ENCODE data around the gene IBTK. TPM values are rescaled to one million over a fixed set of nuclear protein-coding genes. Genes with fewer than 3 reads are reported as not detected.

The IBTK gene
- total RNA-seq, 1 experiment from 2014 or later: 24.1 TPM

- POLR2A ChIA-PET: interaction anchor here (1.2 kb wide), 1 partner anchor 817 kb away, joined by 5 read pairs; the partner anchor contains the start of gene UBE3D
- ATAC-seq (no peak), DNase-seq (ENCODE audit: low spot score) (no peak)
- H3K4me1 Mint-ChIP-seq: peaks cover 32% of the 10 kb centered on the region
- peaks cover 11% of the 10 kb centered on the region for H3K36me3 Mint-ChIP-seq
- H3K9me3 Mint-ChIP-seq: 0 out of 2 replicates have a peak, but pooled peaks cover 2% of the 10 kb centered on the region
- H3K27ac Mint-ChIP-seq: peak overlapping the region; percentile 89
- TF ChIP-seq CREM (CRISPR knock-in tag; IDR thresholded peaks at IDR 0.05): peak; percentile 6; the same call in 1 of the 2 replicates
- no peak for TF ChIP-seq ZNF671 (CRISPR knock-in tag; IDR thresholded peaks at IDR 0.05)
- no peaks in the 10 kb centered on the region for H3K27me3 Mint-ChIP-seq (ENCODE audit: low read depth)
- CTCF ChIA-PET: interaction anchor here (0.7 to 1.4 kb wide), 2 partner anchors 115 to 817 kb away, joined by 3 to 6 read pairs; partner anchors contain the start of gene UBE3D
- H3K4me3 Mint-ChIP-seq: peak overlapping the region; percentile 96
These were observed 760 bp upstream of the IBTK start for GRCh38 chr6:82248273-82248735.

- Mint-ChIP-seq H3K4me3 (peak overlapping the region; percentile 96), H3K27me3 (ENCODE audit: low read depth) (no peaks in the 10 kb centered on the region), H3K36me3 (peaks cover 12% of the 10 kb centered on the region), H3K27ac (peak overlapping the region; percentile 96), H3K4me1 (peaks cover 32% of the 10 kb centered on the region), H3K9me3 (0 out of 2 replicates have a peak, but pooled peaks cover 4% of the 10 kb centered on the region)
- POLR2A ChIA-PET: interaction anchor here (1.2 kb wide), 1 partner anchor 819 kb away, joined by 5 read pairs; the partner anchor contains the start of gene UBE3D
- TF ChIP-seq, protein P1, sequence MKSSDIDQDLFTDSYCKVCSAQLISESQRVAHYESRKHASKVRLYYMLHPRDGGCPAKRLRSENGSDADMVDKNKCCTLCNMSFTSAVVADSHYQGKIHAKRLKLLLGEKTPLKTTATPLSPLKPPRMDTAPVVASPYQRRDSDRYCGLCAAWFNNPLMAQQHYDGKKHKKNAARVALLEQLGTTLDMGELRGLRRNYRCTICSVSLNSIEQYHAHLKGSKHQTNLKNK (CRISPR knock-in tag; IDR thresholded peaks at IDR 0.05): no peak
- TF ChIP-seq GABPB1 (CRISPR knock-in tag; IDR thresholded peaks at IDR 0.05) (0 out of 2 replicates have a peak, but pooled peaks have one; percentile 22), ETV6 (CRISPR knock-in tag; IDR thresholded peaks at IDR 0.05) (0 out of 2 replicates have a peak, but pooled peaks have one; percentile 23), ATF6 (CRISPR knock-in tag; IDR thresholded peaks at IDR 0.05) (0 out of 2 replicates have a peak, but pooled peaks have one; percentile 24), JUN (CRISPR knock-in tag; IDR thresholded peaks at IDR 0.05) (no peak), TEAD1 (CRISPR knock-in tag; IDR thresholded peaks at IDR 0.05) (no peak), NR2C2 (CRISPR knock-in tag; IDR thresholded peaks at IDR 0.05) (no peak)
- TF ChIP-seq, protein P2, sequence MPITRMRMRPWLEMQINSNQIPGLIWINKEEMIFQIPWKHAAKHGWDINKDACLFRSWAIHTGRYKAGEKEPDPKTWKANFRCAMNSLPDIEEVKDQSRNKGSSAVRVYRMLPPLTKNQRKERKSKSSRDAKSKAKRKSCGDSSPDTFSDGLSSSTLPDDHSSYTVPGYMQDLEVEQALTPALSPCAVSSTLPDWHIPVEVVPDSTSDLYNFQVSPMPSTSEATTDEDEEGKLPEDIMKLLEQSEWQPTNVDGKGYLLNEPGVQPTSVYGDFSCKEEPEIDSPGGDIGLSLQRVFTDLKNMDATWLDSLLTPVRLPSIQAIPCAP (CRISPR knock-in tag; IDR thresholded peaks at IDR 0.05): no peak
- DNase-seq (ENCODE audit: low spot score) (peak; percentile 67), ATAC-seq (peak; percentile 54)
- CTCF ChIA-PET: interaction anchor here (0.9 kb wide), 1 partner anchor 117 kb away, joined by 3 read pairs; the partner anchor contains the start of gene TPBG
These were observed 591 bp downstream of the IBTK start for GRCh38 chr6:82246802-82247504.

GRCh38 chr6:82246370-82246769, 1.2 kb downstream of the IBTK start:
- Mint-ChIP-seq H3K36me3 (peaks cover 12% of the 10 kb centered on the region), H3K27me3 (ENCODE audit: low read depth) (no peaks in the 10 kb centered on the region), H3K9me3 (0 out of 2 replicates have a peak, but pooled peaks cover 4% of the 10 kb centered on the region), H3K4me1 (peaks cover 32% of the 10 kb centered on the region), H3K27ac (no peak overlapping the region; the same call in 1 of the 2 replicates), H3K4me3 (peak overlapping the region; percentile 96)
- TF ChIP-seq ZNF423 (CRISPR knock-in tag; IDR thresholded peaks at IDR 0.05) (no peak), ZBTB21 (CRISPR knock-in tag; IDR thresholded peaks at IDR 0.05; ENCODE audit: borderline replicate concordance) (no peak), ZNF416 (CRISPR knock-in tag; IDR thresholded peaks at IDR 0.05) (no peak), CREB1 (CRISPR knock-in tag; IDR thresholded peaks at IDR 0.05) (no peak), ZNF396 (CRISPR knock-in tag; IDR thresholded peaks at IDR 0.05; ENCODE audit: borderline replicate concordance) (no peak), OVOL2 (CRISPR knock-in tag; IDR thresholded peaks at IDR 0.05; ENCODE audit: borderline replicate concordance) (no peak)
- CTCF ChIA-PET: no interaction called here
- POLR2A ChIA-PET: no interaction called here
- DNase-seq (ENCODE audit: low spot score) (no peak), ATAC-seq (no peak)

DNA sequence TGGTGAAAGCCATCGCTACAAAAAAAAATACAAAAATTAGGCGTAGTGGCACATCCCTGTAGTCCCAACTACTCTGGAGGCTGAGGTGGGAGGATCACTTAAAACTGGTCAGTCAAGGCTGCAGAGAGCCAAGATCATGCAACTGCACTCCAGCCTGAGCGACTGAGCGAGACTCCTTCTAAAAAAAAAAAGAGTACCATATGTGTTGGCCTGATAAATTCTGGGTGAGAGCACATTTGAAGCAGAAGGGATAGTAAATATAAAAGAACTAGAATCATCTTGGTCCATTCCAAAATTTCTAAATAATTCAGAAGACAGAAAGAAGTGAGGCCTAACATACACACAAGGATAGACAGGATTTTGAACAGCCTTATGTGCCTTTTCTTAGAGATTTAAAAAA, 2.2 kb downstream of the IBTK start:
- Mint-ChIP-seq H3K36me3 (peaks cover 17% of the 10 kb centered on the region), H3K27ac (peak overlapping the region; percentile 50; the same call in 1 of the 2 replicates), H3K4me1 (peaks cover 36% of the 10 kb centered on the region), H3K4me3 (peak overlapping the region; percentile 96), H3K27me3 (ENCODE audit: low read depth) (no peaks in the 10 kb centered on the region), H3K9me3 (0 out of 2 replicates have a peak, but pooled peaks cover 4% of the 10 kb centered on the region)
- ChIA-PET POLR2A (no interaction called here), CTCF (no interaction called here)
- DNase-seq (ENCODE audit: low spot score): no peak
- ATAC-seq: no peak
- TF ChIP-seq ZNF671 (CRISPR knock-in tag; IDR thresholded peaks at IDR 0.05): no peak
- no peak for TF ChIP-seq ATF1 (CRISPR knock-in tag; IDR thresholded peaks at IDR 0.05)
- no peak for TF ChIP-seq ELF4 (CRISPR knock-in tag; IDR thresholded peaks at IDR 0.05; ENCODE audit: low read depth)
- TF ChIP-seq, protein P3, sequence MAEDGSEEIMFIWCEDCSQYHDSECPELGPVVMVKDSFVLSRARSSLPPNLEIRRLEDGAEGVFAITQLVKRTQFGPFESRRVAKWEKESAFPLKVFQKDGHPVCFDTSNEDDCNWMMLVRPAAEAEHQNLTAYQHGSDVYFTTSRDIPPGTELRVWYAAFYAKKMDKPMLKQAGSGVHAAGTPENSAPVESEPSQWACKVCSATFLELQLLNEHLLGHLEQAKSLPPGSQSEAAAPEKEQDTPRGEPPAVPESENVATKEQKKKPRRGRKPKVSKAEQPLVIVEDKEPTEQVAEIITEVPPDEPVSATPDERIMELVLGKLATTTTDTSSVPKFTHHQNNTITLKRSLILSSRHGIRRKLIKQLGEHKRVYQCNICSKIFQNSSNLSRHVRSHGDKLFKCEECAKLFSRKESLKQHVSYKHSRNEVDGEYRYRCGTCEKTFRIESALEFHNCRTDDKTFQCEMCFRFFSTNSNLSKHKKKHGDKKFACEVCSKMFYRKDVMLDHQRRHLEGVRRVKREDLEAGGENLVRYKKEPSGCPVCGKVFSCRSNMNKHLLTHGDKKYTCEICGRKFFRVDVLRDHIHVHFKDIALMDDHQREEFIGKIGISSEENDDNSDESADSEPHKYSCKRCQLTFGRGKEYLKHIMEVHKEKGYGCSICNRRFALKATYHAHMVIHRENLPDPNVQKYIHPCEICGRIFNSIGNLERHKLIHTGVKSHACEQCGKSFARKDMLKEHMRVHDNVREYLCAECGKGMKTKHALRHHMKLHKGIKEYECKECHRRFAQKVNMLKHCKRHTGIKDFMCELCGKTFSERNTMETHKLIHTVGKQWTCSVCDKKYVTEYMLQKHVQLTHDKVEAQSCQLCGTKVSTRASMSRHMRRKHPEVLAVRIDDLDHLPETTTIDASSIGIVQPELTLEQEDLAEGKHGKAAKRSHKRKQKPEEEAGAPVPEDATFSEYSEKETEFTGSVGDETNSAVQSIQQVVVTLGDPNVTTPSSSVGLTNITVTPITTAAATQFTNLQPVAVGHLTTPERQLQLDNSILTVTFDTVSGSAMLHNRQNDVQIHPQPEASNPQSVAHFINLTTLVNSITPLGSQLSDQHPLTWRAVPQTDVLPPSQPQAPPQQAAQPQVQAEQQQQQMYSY (CRISPR knock-in tag; IDR thresholded peaks at IDR 0.05): no peak
- TF ChIP-seq TEAD4 (CRISPR knock-in tag; IDR thresholded peaks at IDR 0.05): no peak
- no peak for TF ChIP-seq ESRRA (CRISPR knock-in tag; IDR thresholded peaks at IDR 0.05; ENCODE audit: borderline replicate concordance)
- no peak for TF ChIP-seq NFYB (CRISPR knock-in tag; conservative IDR thresholded peaks at IDR 0.05; ENCODE audit: low read depth)

Data from WTC11 (cell line).